WTC11 (cell line): ENCODE data around the gene RAD18. TPM values are rescaled to one million over a fixed set of nuclear protein-coding genes. Genes with fewer than 3 reads are reported as not detected.

Experiments
- ATAC-seq: fragments of 200-7000 bp; cut with Tn5 transposase; 2 replicates; pipeline ENCODE4 v1.10.0; 2021; ENCODE audit warnings: mild to moderate bottlenecking, moderate library complexity
- CTCF ChIA-PET: fragments of 300-600 bp; sonication (Branson Sonifier 250); formaldehyde crosslinking; loops from one replicate; lab custom pipeline; 2021; ENCODE audit warnings: antibody characterized with exemption; lab: Charles Lee
- POLR2A ChIA-PET: fragments of 350-600 bp; sonication (Branson Sonifier 250); formaldehyde crosslinking; loops from one replicate; lab custom pipeline; 2021; ENCODE audit warnings: antibody characterized with exemption; lab: Charles Lee
- DNase-seq: peaks from one replicate; pipeline ENCODE4 v3.0.0; 2021; ENCODE audit warnings: low spot score
- H3K27ac Mint-ChIP-seq: 2 replicates; pipeline ENCODE4 v1.8.0; 2021; ENCODE audit warnings: mixed read lengths
- H3K27me3 Mint-ChIP-seq: 2 replicates; pipeline ENCODE4 v1.8.0; 2021; ENCODE audit warnings: low read depth, mild to moderate bottlenecking, moderate library complexity, mixed read lengths
- H3K36me3 Mint-ChIP-seq: 2 replicates; pipeline ENCODE4 v1.8.0; 2021; ENCODE audit warnings: mixed read lengths
- H3K4me1 Mint-ChIP-seq: 2 replicates; pipeline ENCODE4 v1.8.0; 2022; ENCODE audit warnings: mixed read lengths
- H3K4me3 Mint-ChIP-seq: 2 replicates; pipeline ENCODE4 v1.8.0; 2021; ENCODE audit warnings: mild to moderate bottlenecking, moderate library complexity, mixed read lengths
- H3K9me3 Mint-ChIP-seq: 2 replicates; pipeline ENCODE4 v1.8.0; 2021; ENCODE audit warnings: mixed read lengths
- CBFB ChIP-seq: sonication (generic); formaldehyde crosslinking; IDR thresholded peaks from 2 replicates; pipeline ENCODE4 v1.8.1; 2022; ENCODE audit warnings: mild to moderate bottlenecking, low read depth, missing genetic modification reagents
- ESRRA ChIP-seq: sonication (generic); formaldehyde crosslinking; IDR thresholded peaks from 2 replicates; pipeline ENCODE4 v1.8.1; 2022; ENCODE audit warnings: mild to moderate bottlenecking, missing genetic modification reagents, borderline replicate concordance
- GABPB1 ChIP-seq: sonication (generic); formaldehyde crosslinking; IDR thresholded peaks from 2 replicates; pipeline ENCODE4 v1.8.1; 2023; ENCODE audit warnings: mild to moderate bottlenecking, missing genetic modification reagents
- GRHL2 ChIP-seq: fragments of 250-450 bp; sonication (Bioruptor Pico); IDR thresholded peaks from 2 replicates; pipeline ENCODE4 v1.8.0; 2022; ENCODE audit warnings: mild to moderate bottlenecking, moderate library complexity; ENCODE audit not compliant: insufficient replicate concordance, severe bottlenecking
- HMGA2 ChIP-seq: fragments of 250-450 bp; sonication (Bioruptor Pico); IDR thresholded peaks from 2 replicates; pipeline ENCODE4 v1.4.0; 2021; ENCODE audit warnings: mild to moderate bottlenecking, moderate library complexity
- RORB ChIP-seq: fragments of 250-450 bp; sonication (Bioruptor Pico); IDR thresholded peaks from 2 replicates; pipeline ENCODE4 v1.9.0; 2021; ENCODE audit warnings: mild to moderate bottlenecking
- TP53 ChIP-seq: sonication (generic); formaldehyde crosslinking; IDR thresholded peaks from 2 replicates; pipeline ENCODE4 v1.8.1; 2023; ENCODE audit warnings: mild to moderate bottlenecking, missing genetic modification reagents
- ZBTB21 ChIP-seq: sonication (generic); formaldehyde crosslinking; IDR thresholded peaks from 2 replicates; pipeline ENCODE4 v1.8.1; 2023; ENCODE audit warnings: mild to moderate bottlenecking, missing genetic modification reagents, borderline replicate concordance
- ZNF121 ChIP-seq: sonication (generic); formaldehyde crosslinking; IDR thresholded peaks from 2 replicates; pipeline ENCODE4 v1.8.0; 2023; ENCODE audit warnings: missing genetic modification reagents
- ZNF396 ChIP-seq: fragments of 250-450 bp; sonication (Bioruptor Pico); IDR thresholded peaks from 2 replicates; pipeline ENCODE4 v1.8.0; 2021; ENCODE audit warnings: mild to moderate bottlenecking, moderate library complexity, borderline replicate concordance
- total RNA-seq: library from RNA; stranded (reverse); gene quantifications from 3 replicates; pipeline ENCODE4 v1.2.3, GENCODE V29; 2021
- TF ChIP-seq, protein P1 (sequence below): sonication (generic); formaldehyde crosslinking; conservative IDR thresholded peaks from 2 replicates; pipeline ENCODE4 v1.8.1; 2023; ENCODE audit warnings: mild to moderate bottlenecking, low read depth, missing genetic modification reagents, moderate library complexity
- TF ChIP-seq, protein P2 (sequence below): sonication (generic); formaldehyde crosslinking; IDR thresholded peaks from 2 replicates; pipeline ENCODE4 v1.8.1; 2022; ENCODE audit warnings: low read depth, missing genetic modification reagents, borderline replicate concordance
- TF ChIP-seq, protein P3 (sequence below): sonication (generic); formaldehyde crosslinking; IDR thresholded peaks from 2 replicates; pipeline ENCODE4 v1.8.0; 2023; ENCODE audit warnings: missing genetic modification reagents, mild to moderate bottlenecking, borderline replicate concordance
- TF ChIP-seq, protein P4 (sequence below): fragments of 250-450 bp; sonication (Bioruptor Pico); IDR thresholded peaks from 2 replicates; pipeline ENCODE4 v1.9.0; 2021; ENCODE audit warnings: mild to moderate bottlenecking
- TF ChIP-seq, protein P5 (sequence below): sonication (generic); formaldehyde crosslinking; IDR thresholded peaks from 2 replicates; pipeline ENCODE4 v1.8.1; 2023; ENCODE audit warnings: mild to moderate bottlenecking, missing genetic modification reagents
- TF ChIP-seq, protein P6 (sequence below): sonication (generic); formaldehyde crosslinking; IDR thresholded peaks from 2 replicates; pipeline ENCODE4 v1.8.0; 2022; ENCODE audit warnings: mild to moderate bottlenecking, missing genetic modification reagents
- TF ChIP-seq, protein P7 (sequence below): sonication (generic); formaldehyde crosslinking; IDR thresholded peaks from 2 replicates; pipeline ENCODE4 v1.8.0; 2022; ENCODE audit warnings: mild to moderate bottlenecking, missing genetic modification reagents

Gene RAD18
- total RNA-seq, 1 experiment from 2014 or later, result 24.4 TPM

DNA sequence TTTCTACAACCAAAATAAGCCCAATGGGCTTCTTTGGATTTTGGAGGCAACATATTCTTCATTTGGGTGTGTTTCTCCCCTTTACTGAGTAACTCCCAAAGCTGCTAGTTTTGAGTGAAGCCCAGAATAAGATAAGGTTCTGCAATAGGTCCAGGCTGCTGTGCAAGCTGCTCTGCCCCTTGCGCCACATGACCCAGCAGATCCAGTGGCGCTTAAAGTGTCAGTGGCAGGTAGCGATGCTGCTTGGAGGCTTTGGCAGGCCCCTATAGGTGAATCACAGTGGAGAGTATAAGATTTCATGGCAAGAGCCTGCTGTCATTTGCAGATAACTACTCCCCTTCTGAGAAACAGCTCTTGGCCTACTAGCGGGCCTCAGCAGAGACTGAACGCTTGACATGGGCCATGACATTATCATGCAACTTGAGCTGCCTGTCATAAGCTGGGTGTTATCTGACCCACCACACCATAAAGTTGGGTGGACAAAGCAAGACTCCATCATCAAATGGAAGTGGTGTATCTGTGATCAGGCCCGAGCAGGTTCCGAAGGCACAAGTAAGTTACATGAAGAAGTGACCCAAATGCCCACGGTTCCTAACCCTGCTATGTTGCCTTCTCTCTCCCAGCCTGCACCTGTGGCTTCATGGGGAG lies 105.4 kb downstream of the RAD18 start (continued):
- TF ChIP-seq, protein P1, sequence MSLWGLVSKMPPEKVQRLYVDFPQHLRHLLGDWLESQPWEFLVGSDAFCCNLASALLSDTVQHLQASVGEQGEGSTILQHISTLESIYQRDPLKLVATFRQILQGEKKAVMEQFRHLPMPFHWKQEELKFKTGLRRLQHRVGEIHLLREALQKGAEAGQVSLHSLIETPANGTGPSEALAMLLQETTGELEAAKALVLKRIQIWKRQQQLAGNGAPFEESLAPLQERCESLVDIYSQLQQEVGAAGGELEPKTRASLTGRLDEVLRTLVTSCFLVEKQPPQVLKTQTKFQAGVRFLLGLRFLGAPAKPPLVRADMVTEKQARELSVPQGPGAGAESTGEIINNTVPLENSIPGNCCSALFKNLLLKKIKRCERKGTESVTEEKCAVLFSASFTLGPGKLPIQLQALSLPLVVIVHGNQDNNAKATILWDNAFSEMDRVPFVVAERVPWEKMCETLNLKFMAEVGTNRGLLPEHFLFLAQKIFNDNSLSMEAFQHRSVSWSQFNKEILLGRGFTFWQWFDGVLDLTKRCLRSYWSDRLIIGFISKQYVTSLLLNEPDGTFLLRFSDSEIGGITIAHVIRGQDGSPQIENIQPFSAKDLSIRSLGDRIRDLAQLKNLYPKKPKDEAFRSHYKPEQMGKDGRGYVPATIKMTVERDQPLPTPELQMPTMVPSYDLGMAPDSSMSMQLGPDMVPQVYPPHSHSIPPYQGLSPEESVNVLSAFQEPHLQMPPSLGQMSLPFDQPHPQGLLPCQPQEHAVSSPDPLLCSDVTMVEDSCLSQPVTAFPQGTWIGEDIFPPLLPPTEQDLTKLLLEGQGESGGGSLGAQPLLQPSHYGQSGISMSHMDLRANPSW (CRISPR knock-in tag), result no peak
- TF ChIP-seq ZNF396 (CRISPR knock-in tag), result no peak

DNA sequence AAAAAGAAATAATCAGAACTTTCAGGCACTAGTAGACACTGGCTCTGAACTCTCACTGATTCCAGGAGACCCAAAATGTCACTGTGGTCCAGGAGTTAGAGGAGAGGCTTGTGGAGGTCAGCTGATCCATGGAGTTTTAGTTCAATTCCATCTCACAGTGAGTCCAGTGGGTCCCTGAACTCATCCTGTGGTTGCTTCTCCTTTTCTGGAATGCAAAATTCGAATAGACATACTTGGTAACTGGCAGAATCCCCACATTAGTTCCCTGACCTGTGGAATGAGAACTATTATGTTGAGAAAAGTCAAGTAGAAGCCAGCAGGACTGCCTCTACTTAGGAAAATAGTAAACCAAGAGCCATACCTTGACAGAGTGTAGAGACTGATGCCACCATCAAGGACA lies 106.6 kb downstream of the RAD18 start:
- H3K4me3 Mint-ChIP-seq, result no peak overlapping the region
- no peak overlapping the region for H3K27ac Mint-ChIP-seq
- no peaks in the 10 kb centered on the region for H3K36me3 Mint-ChIP-seq
- POLR2A ChIA-PET, result no interaction called here
- CTCF ChIA-PET, result no interaction called here
- H3K27me3 Mint-ChIP-seq, result no peaks in the 10 kb centered on the region
- DNase-seq, result no peak
- ATAC-seq, result no peak
- H3K9me3 Mint-ChIP-seq, result no peaks in the 10 kb centered on the region
- H3K4me1 Mint-ChIP-seq, result no peaks in the 10 kb centered on the region
- TF ChIP-seq, protein P2, sequence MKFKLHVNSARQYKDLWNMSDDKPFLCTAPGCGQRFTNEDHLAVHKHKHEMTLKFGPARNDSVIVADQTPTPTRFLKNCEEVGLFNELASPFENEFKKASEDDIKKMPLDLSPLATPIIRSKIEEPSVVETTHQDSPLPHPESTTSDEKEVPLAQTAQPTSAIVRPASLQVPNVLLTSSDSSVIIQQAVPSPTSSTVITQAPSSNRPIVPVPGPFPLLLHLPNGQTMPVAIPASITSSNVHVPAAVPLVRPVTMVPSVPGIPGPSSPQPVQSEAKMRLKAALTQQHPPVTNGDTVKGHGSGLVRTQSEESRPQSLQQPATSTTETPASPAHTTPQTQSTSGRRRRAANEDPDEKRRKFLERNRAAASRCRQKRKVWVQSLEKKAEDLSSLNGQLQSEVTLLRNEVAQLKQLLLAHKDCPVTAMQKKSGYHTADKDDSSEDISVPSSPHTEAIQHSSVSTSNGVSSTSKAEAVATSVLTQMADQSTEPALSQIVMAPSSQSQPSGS, result no peak
- TF ChIP-seq ESRRA (no peak), ZBTB21 (CRISPR knock-in tag) (no peak), RORB (CRISPR knock-in tag) (no peak), GABPB1 (CRISPR knock-in tag) (no peak), TP53 (CRISPR knock-in tag) (no peak), CBFB (CRISPR knock-in tag) (no peak), ZNF121 (CRISPR knock-in tag) (no peak), GRHL2 (no peak), HMGA2 (CRISPR knock-in tag) (no peak)
- TF ChIP-seq, protein P3, sequence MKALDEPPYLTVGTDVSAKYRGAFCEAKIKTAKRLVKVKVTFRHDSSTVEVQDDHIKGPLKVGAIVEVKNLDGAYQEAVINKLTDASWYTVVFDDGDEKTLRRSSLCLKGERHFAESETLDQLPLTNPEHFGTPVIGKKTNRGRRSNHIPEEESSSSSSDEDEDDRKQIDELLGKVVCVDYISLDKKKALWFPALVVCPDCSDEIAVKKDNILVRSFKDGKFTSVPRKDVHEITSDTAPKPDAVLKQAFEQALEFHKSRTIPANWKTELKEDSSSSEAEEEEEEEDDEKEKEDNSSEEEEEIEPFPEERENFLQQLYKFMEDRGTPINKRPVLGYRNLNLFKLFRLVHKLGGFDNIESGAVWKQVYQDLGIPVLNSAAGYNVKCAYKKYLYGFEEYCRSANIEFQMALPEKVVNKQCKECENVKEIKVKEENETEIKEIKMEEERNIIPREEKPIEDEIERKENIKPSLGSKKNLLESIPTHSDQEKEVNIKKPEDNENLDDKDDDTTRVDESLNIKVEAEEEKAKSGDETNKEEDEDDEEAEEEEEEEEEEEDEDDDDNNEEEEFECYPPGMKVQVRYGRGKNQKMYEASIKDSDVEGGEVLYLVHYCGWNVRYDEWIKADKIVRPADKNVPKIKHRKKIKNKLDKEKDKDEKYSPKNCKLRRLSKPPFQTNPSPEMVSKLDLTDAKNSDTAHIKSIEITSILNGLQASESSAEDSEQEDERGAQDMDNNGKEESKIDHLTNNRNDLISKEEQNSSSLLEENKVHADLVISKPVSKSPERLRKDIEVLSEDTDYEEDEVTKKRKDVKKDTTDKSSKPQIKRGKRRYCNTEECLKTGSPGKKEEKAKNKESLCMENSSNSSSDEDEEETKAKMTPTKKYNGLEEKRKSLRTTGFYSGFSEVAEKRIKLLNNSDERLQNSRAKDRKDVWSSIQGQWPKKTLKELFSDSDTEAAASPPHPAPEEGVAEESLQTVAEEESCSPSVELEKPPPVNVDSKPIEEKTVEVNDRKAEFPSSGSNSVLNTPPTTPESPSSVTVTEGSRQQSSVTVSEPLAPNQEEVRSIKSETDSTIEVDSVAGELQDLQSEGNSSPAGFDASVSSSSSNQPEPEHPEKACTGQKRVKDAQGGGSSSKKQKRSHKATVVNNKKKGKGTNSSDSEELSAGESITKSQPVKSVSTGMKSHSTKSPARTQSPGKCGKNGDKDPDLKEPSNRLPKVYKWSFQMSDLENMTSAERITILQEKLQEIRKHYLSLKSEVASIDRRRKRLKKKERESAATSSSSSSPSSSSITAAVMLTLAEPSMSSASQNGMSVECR, result no peak
- TF ChIP-seq, protein P4, sequence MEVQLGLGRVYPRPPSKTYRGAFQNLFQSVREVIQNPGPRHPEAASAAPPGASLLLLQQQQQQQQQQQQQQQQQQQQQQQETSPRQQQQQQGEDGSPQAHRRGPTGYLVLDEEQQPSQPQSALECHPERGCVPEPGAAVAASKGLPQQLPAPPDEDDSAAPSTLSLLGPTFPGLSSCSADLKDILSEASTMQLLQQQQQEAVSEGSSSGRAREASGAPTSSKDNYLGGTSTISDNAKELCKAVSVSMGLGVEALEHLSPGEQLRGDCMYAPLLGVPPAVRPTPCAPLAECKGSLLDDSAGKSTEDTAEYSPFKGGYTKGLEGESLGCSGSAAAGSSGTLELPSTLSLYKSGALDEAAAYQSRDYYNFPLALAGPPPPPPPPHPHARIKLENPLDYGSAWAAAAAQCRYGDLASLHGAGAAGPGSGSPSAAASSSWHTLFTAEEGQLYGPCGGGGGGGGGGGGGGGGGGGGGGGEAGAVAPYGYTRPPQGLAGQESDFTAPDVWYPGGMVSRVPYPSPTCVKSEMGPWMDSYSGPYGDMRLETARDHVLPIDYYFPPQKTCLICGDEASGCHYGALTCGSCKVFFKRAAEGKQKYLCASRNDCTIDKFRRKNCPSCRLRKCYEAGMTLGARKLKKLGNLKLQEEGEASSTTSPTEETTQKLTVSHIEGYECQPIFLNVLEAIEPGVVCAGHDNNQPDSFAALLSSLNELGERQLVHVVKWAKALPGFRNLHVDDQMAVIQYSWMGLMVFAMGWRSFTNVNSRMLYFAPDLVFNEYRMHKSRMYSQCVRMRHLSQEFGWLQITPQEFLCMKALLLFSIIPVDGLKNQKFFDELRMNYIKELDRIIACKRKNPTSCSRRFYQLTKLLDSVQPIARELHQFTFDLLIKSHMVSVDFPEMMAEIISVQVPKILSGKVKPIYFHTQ (CRISPR knock-in tag), result no peak
- TF ChIP-seq, protein P5, sequence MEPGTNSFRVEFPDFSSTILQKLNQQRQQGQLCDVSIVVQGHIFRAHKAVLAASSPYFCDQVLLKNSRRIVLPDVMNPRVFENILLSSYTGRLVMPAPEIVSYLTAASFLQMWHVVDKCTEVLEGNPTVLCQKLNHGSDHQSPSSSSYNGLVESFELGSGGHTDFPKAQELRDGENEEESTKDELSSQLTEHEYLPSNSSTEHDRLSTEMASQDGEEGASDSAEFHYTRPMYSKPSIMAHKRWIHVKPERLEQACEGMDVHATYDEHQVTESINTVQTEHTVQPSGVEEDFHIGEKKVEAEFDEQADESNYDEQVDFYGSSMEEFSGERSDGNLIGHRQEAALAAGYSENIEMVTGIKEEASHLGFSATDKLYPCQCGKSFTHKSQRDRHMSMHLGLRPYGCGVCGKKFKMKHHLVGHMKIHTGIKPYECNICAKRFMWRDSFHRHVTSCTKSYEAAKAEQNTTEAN (CRISPR knock-in tag), result no peak
- TF ChIP-seq, protein P6, sequence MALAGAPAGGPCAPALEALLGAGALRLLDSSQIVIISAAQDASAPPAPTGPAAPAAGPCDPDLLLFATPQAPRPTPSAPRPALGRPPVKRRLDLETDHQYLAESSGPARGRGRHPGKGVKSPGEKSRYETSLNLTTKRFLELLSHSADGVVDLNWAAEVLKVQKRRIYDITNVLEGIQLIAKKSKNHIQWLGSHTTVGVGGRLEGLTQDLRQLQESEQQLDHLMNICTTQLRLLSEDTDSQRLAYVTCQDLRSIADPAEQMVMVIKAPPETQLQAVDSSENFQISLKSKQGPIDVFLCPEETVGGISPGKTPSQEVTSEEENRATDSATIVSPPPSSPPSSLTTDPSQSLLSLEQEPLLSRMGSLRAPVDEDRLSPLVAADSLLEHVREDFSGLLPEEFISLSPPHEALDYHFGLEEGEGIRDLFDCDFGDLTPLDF, result no peak
- TF ChIP-seq, protein P7, sequence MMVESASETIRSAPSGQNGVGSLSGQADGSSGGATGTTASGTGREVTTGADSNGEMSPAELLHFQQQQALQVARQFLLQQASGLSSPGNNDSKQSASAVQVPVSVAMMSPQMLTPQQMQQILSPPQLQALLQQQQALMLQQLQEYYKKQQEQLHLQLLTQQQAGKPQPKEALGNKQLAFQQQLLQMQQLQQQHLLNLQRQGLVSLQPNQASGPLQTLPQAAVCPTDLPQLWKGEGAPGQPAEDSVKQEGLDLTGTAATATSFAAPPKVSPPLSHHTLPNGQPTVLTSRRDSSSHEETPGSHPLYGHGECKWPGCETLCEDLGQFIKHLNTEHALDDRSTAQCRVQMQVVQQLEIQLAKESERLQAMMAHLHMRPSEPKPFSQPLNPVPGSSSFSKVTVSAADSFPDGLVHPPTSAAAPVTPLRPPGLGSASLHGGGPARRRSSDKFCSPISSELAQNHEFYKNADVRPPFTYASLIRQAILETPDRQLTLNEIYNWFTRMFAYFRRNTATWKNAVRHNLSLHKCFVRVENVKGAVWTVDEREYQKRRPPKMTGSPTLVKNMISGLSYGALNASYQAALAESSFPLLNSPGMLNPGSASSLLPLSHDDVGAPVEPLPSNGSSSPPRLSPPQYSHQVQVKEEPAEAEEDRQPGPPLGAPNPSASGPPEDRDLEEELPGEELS (CRISPR knock-in tag), result no peak
